Thyroid gland (tissue), 4 donors: Measurements from ENCODE around the gene HOXB1. TPM values are rescaled to one million over a fixed set of nuclear protein-coding genes. Genes with fewer than 3 reads are reported as not detected.

Experiments
- DNase-seq, 2 donors: peaks; one replicate each; pipeline ENCODE4 v3.0.0-alpha.2; 2019
- H3K27ac ChIP-seq, 3 donors: fragments of 200-600 bp; sonication (generic); 1 replicate in 2 of 3; 2 replicates in 1 of 3; pipeline ENCODE4 v1.5.1; 2016 to 2019; ENCODE audit warnings: mild to moderate bottlenecking in 1 of 3, moderate library complexity in 1 of 3
- H3K27me3 ChIP-seq: fragments of 200-600 bp; sonication (generic); one replicate; pipeline ENCODE4 v1.5.1; 2019
- H3K36me3 ChIP-seq, 2 donors: fragments of 200-600 bp; sonication (generic); one replicate each; pipeline ENCODE4 v1.5.1; 2016 to 2019
- H3K4me1 ChIP-seq, 2 donors: fragments of 200-600 bp; sonication (generic); one replicate each; pipeline ENCODE4 v1.5.1; 2017 to 2019
- H3K4me3 ChIP-seq, 3 donors: fragments of 200-600 bp; sonication (generic); replicated peaks in 1 of 3; 1 replicate in 2 of 3; 2 replicates in 1 of 3; pipeline ENCODE4 v1.5.1; 2016; ENCODE audit warnings: mild to moderate bottlenecking in 1 of 3
- H3K9me3 ChIP-seq: fragments of 200-600 bp; sonication (generic); one replicate; pipeline ENCODE4 v1.5.1; 2017
- POLR2A ChIP-seq, 2 donors: fragments of 450-650 bp; IDR thresholded peaks; one replicate each; pipeline ENCODE4 v1.6.1; 2017; ENCODE audit warnings: antibody characterized with exemption in 2 of 2, mild to moderate bottlenecking in 2 of 2, moderate library complexity in 1 of 2
- WGBS, 2 donors: methylation state at CpG; one replicate each; pipeline ENCODE4 v1.1.5; 2017; 5-methylcytosine and 5-hydroxymethylcytosine counted together
- intact Hi-C: fragments of 100-400 bp; cut with DNase I; formaldehyde crosslinking; loops from one replicate; pipeline ENCODE4 v1.15.1; 2023
- total RNA-seq, 4 donors: library from RNA; depleted of rRNA; stranded (reverse); fragments of >200 nt; gene quantifications; one replicate each; pipeline ENCODE4 v1.2.3, GENCODE V29; 2016
- TF ChIP-seq, protein P1 (sequence below), 6 experiments: fragments of 200-600 bp in 3 of 6; fragments of 450-650 bp in 3 of 6; sonication (generic) in 3 of 6; IDR thresholded peaks; one replicate each; pipeline ENCODE4 v1.5.1; 2016 to 2019; ENCODE audit warnings: antibody characterized with exemption in 6 of 6, mild to moderate bottlenecking in 2 of 6, inconsistent platforms in 1 of 6, moderate library complexity in 1 of 6

Gene HOXB1
- total RNA-seq, 4 donors from 2014 or later = not detected

- TF ChIP-seq, protein P1, sequence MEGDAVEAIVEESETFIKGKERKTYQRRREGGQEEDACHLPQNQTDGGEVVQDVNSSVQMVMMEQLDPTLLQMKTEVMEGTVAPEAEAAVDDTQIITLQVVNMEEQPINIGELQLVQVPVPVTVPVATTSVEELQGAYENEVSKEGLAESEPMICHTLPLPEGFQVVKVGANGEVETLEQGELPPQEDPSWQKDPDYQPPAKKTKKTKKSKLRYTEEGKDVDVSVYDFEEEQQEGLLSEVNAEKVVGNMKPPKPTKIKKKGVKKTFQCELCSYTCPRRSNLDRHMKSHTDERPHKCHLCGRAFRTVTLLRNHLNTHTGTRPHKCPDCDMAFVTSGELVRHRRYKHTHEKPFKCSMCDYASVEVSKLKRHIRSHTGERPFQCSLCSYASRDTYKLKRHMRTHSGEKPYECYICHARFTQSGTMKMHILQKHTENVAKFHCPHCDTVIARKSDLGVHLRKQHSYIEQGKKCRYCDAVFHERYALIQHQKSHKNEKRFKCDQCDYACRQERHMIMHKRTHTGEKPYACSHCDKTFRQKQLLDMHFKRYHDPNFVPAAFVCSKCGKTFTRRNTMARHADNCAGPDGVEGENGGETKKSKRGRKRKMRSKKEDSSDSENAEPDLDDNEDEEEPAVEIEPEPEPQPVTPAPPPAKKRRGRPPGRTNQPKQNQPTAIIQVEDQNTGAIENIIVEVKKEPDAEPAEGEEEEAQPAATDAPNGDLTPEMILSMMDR (IDR thresholded peaks at IDR 0.05) = no peak
- no peak for DNase-seq
- Histone ChIP-seq H3K4me1 (no peaks in the 10 kb centered on the region), H3K27ac (peak overlapping the region in 1 of 3 donors; percentile 17), H3K4me3 (no peak overlapping the region), H3K9me3 (no peaks in the 10 kb centered on the region), H3K36me3 (no peaks in the 10 kb centered on the region), H3K27me3 (peaks cover 49% of the 10 kb centered on the region)
- intact Hi-C loops = no loop called here
- WGBS, 2 donors = 33 to 39% methylated on average over 13 of the region's 13 CpGs
These were observed 27.4 kb upstream of the HOXB1 start for GRCh38 chr17:48558057-48558830.

DNA sequence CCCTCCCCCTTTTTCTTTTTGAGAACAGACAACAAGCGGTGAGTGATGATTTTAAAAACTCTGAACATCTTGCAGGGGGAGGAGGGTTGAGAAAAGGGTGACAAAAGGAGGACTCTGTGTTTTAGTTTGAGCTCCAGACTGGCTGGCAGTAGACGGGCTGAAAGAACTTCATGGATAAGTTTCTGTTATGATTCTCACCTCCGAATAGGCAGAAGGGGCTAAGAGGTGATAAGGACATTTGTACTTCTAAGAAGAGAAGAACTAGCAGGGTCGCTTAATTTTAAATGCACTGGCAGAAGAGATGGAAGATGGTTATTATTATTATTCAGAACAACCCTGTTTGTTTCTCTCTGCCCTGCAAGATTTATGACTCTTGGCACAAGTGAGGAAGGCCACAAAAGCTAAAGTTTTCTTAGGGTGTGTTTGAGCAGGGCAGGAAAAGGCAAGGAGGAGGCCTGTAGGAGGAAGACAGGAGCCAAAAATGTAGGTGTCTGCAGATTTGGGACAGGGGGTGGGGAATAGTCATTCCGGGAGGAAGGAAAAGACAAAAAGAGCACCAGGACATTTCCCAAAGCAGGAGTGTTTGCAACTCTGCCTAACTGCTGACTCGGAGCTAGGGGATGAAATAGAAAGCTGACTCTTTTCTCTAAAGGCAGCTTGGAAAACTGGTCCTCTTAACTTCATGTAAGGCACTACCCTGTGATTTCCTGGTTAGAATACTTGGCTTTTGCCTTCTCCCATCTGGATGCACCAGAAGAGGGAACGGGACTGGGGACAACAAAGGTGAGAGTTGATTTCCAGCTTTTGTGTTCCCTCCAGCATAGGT lies 26.0 kb upstream of the HOXB1 start:
- no peak overlapping the region for H3K4me3 ChIP-seq
- 23 to 30% methylated on average over 7 of the region's 7 CpGs for WGBS, 2 donors
- no peaks in the 10 kb centered on the region for H3K4me1 ChIP-seq
- H3K9me3 ChIP-seq = no peaks in the 10 kb centered on the region
- no peaks in the 10 kb centered on the region for H3K36me3 ChIP-seq
- intact Hi-C loops = no loop called here
- no peak for DNase-seq
- TF ChIP-seq POLR2A (IDR thresholded peaks at IDR 0.05) = no peak
- TF ChIP-seq, protein P1 (IDR thresholded peaks at IDR 0.05) = no peak
- peaks cover 47% of the 10 kb centered on the region for H3K27me3 ChIP-seq
- H3K27ac ChIP-seq = peak overlapping the region in 2 of 3 donors; percentile 30 to 38

DNA sequence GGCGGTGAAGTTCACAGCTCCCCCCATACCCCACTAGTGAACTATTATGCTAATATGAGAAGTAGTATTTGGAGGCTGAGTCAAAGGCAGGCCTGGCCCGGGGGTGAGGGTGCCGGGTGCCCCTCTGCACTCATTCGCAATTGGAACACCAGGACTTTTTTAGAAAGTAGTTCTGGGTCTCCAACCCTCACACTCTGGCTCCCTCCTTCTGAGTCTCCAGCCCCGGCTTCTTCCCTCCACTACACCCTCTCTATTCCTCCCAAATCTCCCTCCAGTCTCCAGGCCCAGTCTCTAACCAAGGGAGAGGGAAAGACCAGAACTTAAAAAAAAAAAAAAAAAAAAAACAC lies 25.4 kb upstream of the HOXB1 start:
- H3K27me3 ChIP-seq = peaks cover 50% of the 10 kb centered on the region
- H3K27ac ChIP-seq = peak overlapping the region in 1 of 3 donors; percentile 38
- TF ChIP-seq POLR2A (IDR thresholded peaks at IDR 0.05) = no peak
- TF ChIP-seq, protein P1 (IDR thresholded peaks at IDR 0.05) = no peak
- no peaks in the 10 kb centered on the region for H3K36me3 ChIP-seq
- intact Hi-C loops = no loop called here
- WGBS, 2 donors = 30 to 33% methylated on average over 5 of the region's 5 CpGs
- no peaks in the 10 kb centered on the region for H3K4me1 ChIP-seq
- DNase-seq = no peak
- no peak overlapping the region for H3K4me3 ChIP-seq
- H3K9me3 ChIP-seq = no peaks in the 10 kb centered on the region

GRCh38 chr17:48555258-48556228 lies 24.7 kb upstream of the HOXB1 start:
- intact Hi-C loops = no loop called here
- no peak for DNase-seq
- TF ChIP-seq POLR2A (IDR thresholded peaks at IDR 0.05) = no peak
- TF ChIP-seq, protein P1 (IDR thresholded peaks at IDR 0.05) = no peak
- Histone ChIP-seq H3K27ac (peak overlapping the region; percentile 38 to 47 (median 46)), H3K27me3 (peaks cover 54% of the 10 kb centered on the region), H3K36me3 (no peaks in the 10 kb centered on the region), H3K4me1 (no peaks in the 10 kb centered on the region), H3K9me3 (no peaks in the 10 kb centered on the region), H3K4me3 (no peak overlapping the region)
- WGBS, 2 donors = 12 to 14% methylated on average over 24 to 32 of the region's 36 CpGs
